GM12878 (cell line): Measurements from ENCODE around the gene ZNF502. TPM values are rescaled to one million over a fixed set of nuclear protein-coding genes. Genes with fewer than 3 reads are reported as not detected.

Experiments used
- ATAC-seq: fragments of 200-7000 bp; cut with Tn5 transposase; 3 replicates; pipeline ENCODE4 v1.9.1; 2020; ENCODE audit warnings: mild to moderate bottlenecking, moderate library complexity
- BruUV-seq: library from RNA; stranded (reverse); fragments of 400-500 nt; replicated peaks from 2 replicates; lab custom pipeline; 2021; lab: Mats Ljungman, UMichigan
- CTCF ChIA-PET: fragments of 300-600 bp; sonication (Branson Sonifier 250); formaldehyde crosslinking; extraction: SDS; loops from one replicate; lab custom pipeline; 2021; ENCODE audit warnings: inconsistent platforms; lab: Yijun Ruan, JAX
- POLR2A ChIA-PET: fragments of 350-600 bp; formaldehyde crosslinking; extraction: SDS; loops from one replicate; lab custom pipeline; 2021; ENCODE audit warnings: inconsistent platforms; lab: Charles Lee
- RAD21 ChIA-PET: fragments of 300-600 bp; sonication (Branson Sonifier 250); formaldehyde crosslinking; loops from one replicate; lab custom pipeline; 2023; ENCODE audit warnings: antibody characterized with exemption; ENCODE audit not compliant: unreplicated experiment; lab: Charles Lee
- SMC1A ChIA-PET: fragments of 300-600 bp; sonication (Branson Sonifier 250); formaldehyde crosslinking; loops from one replicate; lab custom pipeline; 2023; ENCODE audit not compliant: unreplicated experiment, uncharacterized antibody; lab: Charles Lee
- DNase-seq: peaks from one replicate; pipeline ENCODE4 v3.0.0-alpha.2; 2011; ENCODE audit warnings: low read depth, low spot score
- FAIRE-seq: peaks from 3 replicates; lab custom pipeline; 2011; peaks lifted over from hg19 to GRCh38; lab: Jason Lieb, UNC
- H2AFZ ChIP-seq: 2 replicates; pipeline ENCODE4 v1.6.0; 2011; ENCODE audit warnings: low read depth, low read length, control low read depth; ENCODE audit not compliant: control insufficient read depth
- H3K27ac ChIP-seq: 2 replicates; pipeline ENCODE4 v1.5.1; 2011; ENCODE audit warnings: control low read depth; ENCODE audit not compliant: control insufficient read depth, insufficient read depth
- H3K27me3 ChIP-seq, 2 experiments: replicated peaks in 1 of 2; 2 replicates each; pipeline versions ENCODE4 v1.6.0 to v1.6.1; 2011; ENCODE audit warnings: low read length in 1 of 2; ENCODE audit not compliant: control insufficient read depth in 2 of 2, insufficient read depth in 2 of 2
- H3K36me3 ChIP-seq, 2 experiments: 2 replicates each; pipeline ENCODE4 v1.5.1; 2011; ENCODE audit warnings: low read length in 1 of 2; ENCODE audit not compliant: control insufficient read depth in 2 of 2, insufficient read depth in 2 of 2
- H3K4me1 ChIP-seq: 2 replicates; pipeline ENCODE4 v1.6.1; 2011; ENCODE audit warnings: mild to moderate bottlenecking, low read length, moderate library complexity, mixed read lengths; ENCODE audit not compliant: control insufficient read depth, insufficient read depth
- H3K4me2 ChIP-seq: 2 replicates; pipeline ENCODE4 v1.6.0; 2011; ENCODE audit warnings: control low read depth; ENCODE audit not compliant: control insufficient read depth, insufficient read depth
- H3K4me3 ChIP-seq: fragments of 200-600 bp; sonication (generic); 2 replicates; pipeline ENCODE4 v1.5.1; 2016
- H3K79me2 ChIP-seq: 2 replicates; pipeline ENCODE4 v1.6.0; 2011; ENCODE audit warnings: low read length; ENCODE audit not compliant: control insufficient read depth, insufficient read depth
- H3K9ac ChIP-seq: 2 replicates; pipeline ENCODE4 v1.8.0; 2011; ENCODE audit warnings: low read length, control low read depth, mixed read lengths; ENCODE audit not compliant: control insufficient read depth, insufficient read depth
- H3K9me3 ChIP-seq: replicated peaks from 3 replicates; pipeline ENCODE4 v1.5.1; 2011; ENCODE audit warnings: mild to moderate bottlenecking, low read length; ENCODE audit not compliant: control insufficient read depth, insufficient read depth
- H4K20me1 ChIP-seq: 2 replicates; pipeline ENCODE4 v1.6.0; 2011; ENCODE audit not compliant: control insufficient read depth, insufficient read depth
- CBX5 ChIP-seq: sonication (generic); IDR thresholded peaks from 2 replicates; pipeline ENCODE4 v1.6.1; 2016; ENCODE audit warnings: low read depth, moderate library complexity, mild to moderate bottlenecking, inconsistent platforms
- FOS ChIP-seq: IDR thresholded peaks from 3 replicates; pipeline ENCODE4 v1.6.1; 2011; ENCODE audit warnings: borderline replicate concordance; ENCODE audit not compliant: insufficient read length; ENCODE audit errors: extremely low read depth
- GATAD2B ChIP-seq: fragments of 450-650 bp; conservative IDR thresholded peaks from 2 replicates; pipeline ENCODE4 v1.6.1; 2017; ENCODE audit warnings: low read depth, mild to moderate bottlenecking, moderate library complexity
- IKZF2 ChIP-seq, 2 experiments: fragments of 450-650 bp; IDR thresholded peaks; 2 replicates each; pipeline ENCODE4 v1.6.1; 2017; ENCODE audit warnings: mild to moderate bottlenecking in 2 of 2, moderate library complexity in 2 of 2
- IRF4 ChIP-seq: IDR thresholded peaks from 2 replicates; pipeline ENCODE4 v1.6.1; 2011; ENCODE audit warnings: low read depth, low read length
- IRF5 ChIP-seq: fragments of 450-650 bp; IDR thresholded peaks from 2 replicates; pipeline ENCODE4 v1.6.1; 2017; ENCODE audit warnings: borderline replicate concordance
- KDM1A ChIP-seq: fragments of 200-600 bp; sonication (generic); IDR thresholded peaks from 2 replicates; pipeline ENCODE4 v1.6.1; 2016; ENCODE audit warnings: borderline replicate concordance
- MEF2B ChIP-seq: fragments of 450-650 bp; IDR thresholded peaks from 2 replicates; pipeline ENCODE4 v1.6.1; 2018; ENCODE audit warnings: mild to moderate bottlenecking, moderate library complexity; ENCODE audit not compliant: partially characterized antibody, poor library complexity, severe bottlenecking
- MYC ChIP-seq: IDR thresholded peaks from 2 replicates; pipeline ENCODE4 v1.6.1; 2011; ENCODE audit warnings: mild to moderate bottlenecking, low read length, moderate library complexity, inconsistent platforms; ENCODE audit not compliant: insufficient read depth, insufficient replicate concordance, insufficient read length, severe bottlenecking
- NFXL1 ChIP-seq: fragments of 450-650 bp; IDR thresholded peaks from 2 replicates; pipeline ENCODE4 v1.6.1; 2017; ENCODE audit warnings: antibody characterized with exemption, mild to moderate bottlenecking, borderline replicate concordance
- RFX5 ChIP-seq: IDR thresholded peaks from 2 replicates; pipeline ENCODE4 v1.6.1; 2011; ENCODE audit warnings: low read depth, low read length, improper control_type of control experiment
- SMARCA5 ChIP-seq: fragments of 450-650 bp; IDR thresholded peaks from 2 replicates; pipeline ENCODE4 v1.6.1; 2017; ENCODE audit warnings: mild to moderate bottlenecking
- STAT3 ChIP-seq: IDR thresholded peaks from 2 replicates; pipeline ENCODE4 v1.6.1; 2011; ENCODE audit warnings: low read depth, low read length, improper control_type of control experiment
- TAF1 ChIP-seq: IDR thresholded peaks from 2 replicates; pipeline ENCODE4 v1.6.1; 2011; ENCODE audit warnings: mild to moderate bottlenecking, low read depth, low read length, borderline replicate concordance
- ZNF274 ChIP-seq: IDR thresholded peaks from one replicate; pipeline ENCODE4 v1.8.0; 2011; ENCODE audit not compliant: insufficient read length, insufficient read depth
- WGBS: methylation state at CpG from one replicate; pipeline ENCODE4 v1.1.6; 2016; ENCODE audit warnings: low lambda C conversion rate; ENCODE audit not compliant: insufficient replicate concordance, insufficient coverage; ENCODE audit errors: missing lambda C conversion rate; 5-methylcytosine and 5-hydroxymethylcytosine counted together
- in situ Hi-C: fragments of 300-500 bp; cut with MboI; formaldehyde crosslinking; loops from 9 replicates; pipeline ENCODE4 v1.14.3; 2018; ENCODE audit warnings: mixed read lengths
- intact Hi-C: fragments of 100-400 bp; cut with micrococcal nuclease; formaldehyde crosslinking; loops from one replicate; pipeline ENCODE4 v1.14.2; 2022; ENCODE audit not compliant: unreplicated experiment
- polyA plus RNA-seq, 11 experiments: library from polyadenylated mRNA; depleted of rRNA in 4 of 11; unstranded in 6 of 11; stranded (reverse) in 5 of 11; fragments of >200 nt; fragmentation: Nextera tagmentation in 4 of 11; fragmentation: Illumina TruSeq in 1 of 11; extraction: Ambion mirVana in 4 of 11; extraction: Trizol in 1 of 11; gene quantifications; 1 replicate in 1 of 11; 2 replicates in 10 of 11; pipeline versions ENCODE4 v1.2.1 to v1.2.3, GENCODE V29; 2011 to 2016; ENCODE audit warnings: inconsistent platforms in 2 of 11, missing spikeins in 2 of 11, low read depth in 1 of 11
- total RNA-seq, 4 experiments: library from RNA; depleted of rRNA in 3 of 4; stranded (reverse); fragments of >200 nt in 3 of 4; fragmentation: Illumina TruSeq in 1 of 4; extraction: Trizol in 1 of 4; gene quantifications; 2 replicates each; pipeline versions ENCODE4 v1.2.1 to v1.2.3, GENCODE V29; 2013 to 2021
- TF ChIP-seq, protein P1 (sequence below): fragments of 150-350 bp; IDR thresholded peaks from 2 replicates; pipeline ENCODE4 v1.6.1; 2016; ENCODE audit warnings: low read depth, low read length
- TF ChIP-seq, protein P2 (sequence below): IDR thresholded peaks from 2 replicates; pipeline ENCODE4 v1.6.1; 2012; ENCODE audit warnings: low read depth, low read length, improper control_type of control experiment

The ZNF502 gene
- total and polyA plus RNA-seq, 10 of the 15 experiments (the other 5 are each of a cell fraction or from before 2014, with no cell fraction given) = 0.39 to 1.7 (median 1.1) TPM

GRCh38 chr3:44687898-44688297, 24.6 kb upstream of the ZNF502 start (continued):
- TF ChIP-seq, protein P1, sequence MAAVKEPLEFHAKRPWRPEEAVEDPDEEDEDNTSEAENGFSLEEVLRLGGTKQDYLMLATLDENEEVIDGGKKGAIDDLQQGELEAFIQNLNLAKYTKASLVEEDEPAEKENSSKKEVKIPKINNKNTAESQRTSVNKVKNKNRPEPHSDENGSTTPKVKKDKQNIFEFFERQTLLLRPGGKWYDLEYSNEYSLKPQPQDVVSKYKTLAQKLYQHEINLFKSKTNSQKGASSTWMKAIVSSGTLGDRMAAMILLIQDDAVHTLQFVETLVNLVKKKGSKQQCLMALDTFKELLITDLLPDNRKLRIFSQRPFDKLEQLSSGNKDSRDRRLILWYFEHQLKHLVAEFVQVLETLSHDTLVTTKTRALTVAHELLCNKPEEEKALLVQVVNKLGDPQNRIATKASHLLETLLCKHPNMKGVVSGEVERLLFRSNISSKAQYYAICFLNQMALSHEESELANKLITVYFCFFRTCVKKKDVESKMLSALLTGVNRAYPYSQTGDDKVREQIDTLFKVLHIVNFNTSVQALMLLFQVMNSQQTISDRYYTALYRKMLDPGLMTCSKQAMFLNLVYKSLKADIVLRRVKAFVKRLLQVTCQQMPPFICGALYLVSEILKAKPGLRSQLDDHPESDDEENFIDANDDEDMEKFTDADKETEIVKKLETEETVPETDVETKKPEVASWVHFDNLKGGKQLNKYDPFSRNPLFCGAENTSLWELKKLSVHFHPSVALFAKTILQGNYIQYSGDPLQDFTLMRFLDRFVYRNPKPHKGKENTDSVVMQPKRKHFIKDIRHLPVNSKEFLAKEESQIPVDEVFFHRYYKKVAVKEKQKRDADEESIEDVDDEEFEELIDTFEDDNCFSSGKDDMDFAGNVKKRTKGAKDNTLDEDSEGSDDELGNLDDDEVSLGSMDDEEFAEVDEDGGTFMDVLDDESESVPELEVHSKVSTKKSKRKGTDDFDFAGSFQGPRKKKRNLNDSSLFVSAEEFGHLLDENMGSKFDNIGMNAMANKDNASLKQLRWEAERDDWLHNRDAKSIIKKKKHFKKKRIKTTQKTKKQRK = no peak
- TF ChIP-seq MEF2B (no peak), IRF5 (no peak), GATAD2B (no peak), KDM1A (no peak)

GRCh38 chr3:44721231-44722102, 9.0 kb downstream of the ZNF502 start:
- Histone ChIP-seq H3K27ac (no peak overlapping the region), H3K27me3 (no peaks in the 10 kb centered on the region), H3K9ac (no peak overlapping the region), H3K36me3 (no peaks in the 10 kb centered on the region), H3K4me3 (no peak overlapping the region), H3K4me2 (no peak overlapping the region), H3K79me2 (no peaks in the 10 kb centered on the region), H3K9me3 (peaks cover 35% of the 10 kb centered on the region), H4K20me1 (no peaks in the 10 kb centered on the region), H3K4me1 (no peaks in the 10 kb centered on the region), H2AFZ (no peak overlapping the region)
- intact Hi-C loops = no loop called here
- BruUV-seq = no TSS peak
- WGBS = 70% methylated on average over 10 of the region's 10 CpGs
- in situ Hi-C loops = no loop called here
- ATAC-seq = no peak
- ChIA-PET SMC1A (no interaction called here), RAD21 (no interaction called here), CTCF (no interaction called here), POLR2A (no interaction called here)
- DNase-seq = no peak
- FAIRE-seq = no peak
- TF ChIP-seq ZNF274 (peak; percentile 67), CBX5 (0 out of 2 replicates have a peak, but pooled peaks have one; percentile 26), IKZF2 (IDR thresholded peaks at IDR 0.05) (no peak), FOS (no peak), NFXL1 (no peak), GATAD2B (no peak), MYC (no peak), TAF1 (no peak), STAT3 (no peak), SMARCA5 (no peak), RFX5 (no peak), IRF4 (no peak)
- TF ChIP-seq, protein P2, sequence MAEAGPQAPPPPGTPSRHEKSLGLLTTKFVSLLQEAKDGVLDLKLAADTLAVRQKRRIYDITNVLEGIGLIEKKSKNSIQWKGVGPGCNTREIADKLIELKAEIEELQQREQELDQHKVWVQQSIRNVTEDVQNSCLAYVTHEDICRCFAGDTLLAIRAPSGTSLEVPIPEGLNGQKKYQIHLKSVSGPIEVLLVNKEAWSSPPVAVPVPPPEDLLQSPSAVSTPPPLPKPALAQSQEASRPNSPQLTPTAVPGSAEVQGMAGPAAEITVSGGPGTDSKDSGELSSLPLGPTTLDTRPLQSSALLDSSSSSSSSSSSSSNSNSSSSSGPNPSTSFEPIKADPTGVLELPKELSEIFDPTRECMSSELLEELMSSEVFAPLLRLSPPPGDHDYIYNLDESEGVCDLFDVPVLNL = no peak
